Transverse colon (tissue), 4 donors: ENCODE measurements around the gene SNRPA1. TPM values are rescaled to one million over a fixed set of nuclear protein-coding genes. Genes with fewer than 3 reads are reported as not detected.

Source experiments
- DNase-seq: peaks from one replicate; pipeline ENCODE4 v3.0.0-alpha.2; 2019
- H3K27ac ChIP-seq, 4 donors: fragments of 200-600 bp; sonication (generic); 2 replicates each; pipeline ENCODE4 v1.5.1; 2016 to 2018; ENCODE audit warnings: inconsistent platforms in 4 of 4
- H3K27me3 ChIP-seq: fragments of 200-600 bp; sonication (generic); 2 replicates; pipeline ENCODE4 v1.5.1; 2017; ENCODE audit warnings: inconsistent platforms
- H3K36me3 ChIP-seq, 4 donors: fragments of 200-600 bp; sonication (generic); 2 replicates each; pipeline ENCODE4 v1.5.1; 2017 to 2019; ENCODE audit warnings: inconsistent platforms in 4 of 4
- H3K4me1 ChIP-seq, 4 donors: fragments of 200-600 bp; sonication (generic); 2 replicates each; pipeline ENCODE4 v1.5.1; 2017 to 2020; ENCODE audit warnings: inconsistent platforms in 4 of 4
- H3K4me3 ChIP-seq, 4 donors: fragments of 200-600 bp; sonication (generic); 1 replicate in 1 of 4; 2 replicates in 3 of 4; pipeline versions ENCODE4 v1.5.1 to v1.6.1; 2017 to 2019; ENCODE audit warnings: inconsistent platforms in 4 of 4
- H3K9me3 ChIP-seq, 2 donors: fragments of 200-600 bp; sonication (generic); 2 replicates each; pipeline ENCODE4 v1.5.1; 2017 to 2019; ENCODE audit warnings: inconsistent platforms in 2 of 2
- EP300 ChIP-seq: sonication (generic); formaldehyde crosslinking; IDR thresholded peaks from one replicate; pipeline ENCODE4 v1.6.1; 2017; ENCODE audit warnings: antibody characterized with exemption, low read depth
- POLR2A ChIP-seq: fragments of 450-650 bp; IDR thresholded peaks from one replicate; pipeline ENCODE4 v1.6.1; 2016; ENCODE audit warnings: antibody characterized with exemption, mild to moderate bottlenecking, moderate library complexity
- POLR2AphosphoS5 ChIP-seq, 3 donors: sonication (generic); formaldehyde crosslinking; IDR thresholded peaks; one replicate each; pipeline ENCODE4 v1.6.1; 2016; ENCODE audit warnings: antibody characterized with exemption in 3 of 3
- WGBS, 2 donors: methylation state at CpG; one replicate each; pipeline ENCODE4 v1.1.5; 2018; ENCODE audit warnings: low coverage in 1 of 2; 5-methylcytosine and 5-hydroxymethylcytosine counted together
- in situ Hi-C, 4 donors: fragments of 200-750 bp; cut with MboI; loops; one replicate each; pipeline versions ENCODE4 v1.15.0 to v1.15.1; 2017; ENCODE audit warnings: low sequenced_read_pairs in 3 of 4, low pct_ligation_motif_present in 1 of 4, low pct_unique_long_range_greater_than_20kb in 1 of 4
- intact Hi-C: fragments of 100-400 bp; cut with DNase I; formaldehyde crosslinking; loops from one replicate; pipeline ENCODE4 v1.15.1; 2023; ENCODE audit warnings: low total_unique reads
- total RNA-seq, 4 donors: library from RNA; depleted of rRNA; stranded (reverse); fragments of >200 nt; gene quantifications; one replicate each; pipeline ENCODE4 v1.1.0, GENCODE V29; 2016
- TF ChIP-seq, protein P1 (sequence below), 5 experiments: fragments of 200-600 bp in 3 of 5; fragments of 450-650 bp in 2 of 5; sonication (generic) in 3 of 5; IDR thresholded peaks; 1 replicate in 2 of 5; 2 replicates in 3 of 5; pipeline ENCODE4 v1.5.1; 2016 to 2017; ENCODE audit warnings: antibody characterized with exemption in 5 of 5, inconsistent platforms in 3 of 5, mild to moderate bottlenecking in 2 of 5, moderate library complexity in 1 of 5

SNRPA1 gene
- total RNA-seq, 4 donors from 2014 or later: 7.8 to 54.0 (median 25.8) TPM

DNA sequence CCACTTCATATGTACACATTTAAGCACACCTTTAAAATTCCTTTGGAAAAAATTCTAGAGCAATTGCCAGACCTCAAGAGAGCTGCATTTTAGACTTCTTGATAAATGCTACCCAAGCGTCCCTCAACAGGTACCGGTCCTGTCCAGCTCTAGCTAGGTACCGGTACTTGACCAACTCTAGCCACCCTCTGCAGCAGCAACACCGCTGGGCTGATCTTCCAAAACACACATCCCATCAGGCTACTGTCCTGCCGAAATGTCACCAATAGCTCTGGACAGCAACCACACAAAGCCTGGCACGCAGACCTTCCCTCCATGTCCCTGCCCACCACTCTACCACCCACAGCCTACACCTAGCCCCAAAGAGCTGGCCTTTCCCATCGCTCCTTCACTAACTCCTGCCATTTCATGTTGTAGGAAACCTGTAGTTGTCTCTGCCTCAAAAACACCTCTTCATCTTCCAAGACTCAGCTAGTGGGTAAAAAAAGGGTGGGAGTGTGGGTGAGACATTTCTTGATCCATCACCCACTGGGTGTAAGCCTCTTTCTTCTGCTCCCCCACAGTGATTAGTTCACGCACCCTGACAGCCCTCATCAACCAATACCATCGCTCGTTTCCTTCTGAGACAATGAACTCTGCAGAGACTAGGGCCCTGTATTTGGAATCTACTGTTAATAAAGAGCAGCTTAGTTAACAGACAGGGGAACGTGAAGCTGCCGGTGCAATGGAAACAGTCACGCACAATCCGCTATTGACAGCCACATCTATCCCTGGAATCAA, 50.0 kb downstream of the SNRPA1 start:
- H3K4me1 ChIP-seq: peaks cover 5 to 88% (median 25%) of the 10 kb centered on the region in 4 donors
- TF ChIP-seq POLR2A (no peak), POLR2AphosphoS5 (IDR thresholded peaks at IDR 0.05) (no peak), EP300 (no peak)
- TF ChIP-seq, protein P1, sequence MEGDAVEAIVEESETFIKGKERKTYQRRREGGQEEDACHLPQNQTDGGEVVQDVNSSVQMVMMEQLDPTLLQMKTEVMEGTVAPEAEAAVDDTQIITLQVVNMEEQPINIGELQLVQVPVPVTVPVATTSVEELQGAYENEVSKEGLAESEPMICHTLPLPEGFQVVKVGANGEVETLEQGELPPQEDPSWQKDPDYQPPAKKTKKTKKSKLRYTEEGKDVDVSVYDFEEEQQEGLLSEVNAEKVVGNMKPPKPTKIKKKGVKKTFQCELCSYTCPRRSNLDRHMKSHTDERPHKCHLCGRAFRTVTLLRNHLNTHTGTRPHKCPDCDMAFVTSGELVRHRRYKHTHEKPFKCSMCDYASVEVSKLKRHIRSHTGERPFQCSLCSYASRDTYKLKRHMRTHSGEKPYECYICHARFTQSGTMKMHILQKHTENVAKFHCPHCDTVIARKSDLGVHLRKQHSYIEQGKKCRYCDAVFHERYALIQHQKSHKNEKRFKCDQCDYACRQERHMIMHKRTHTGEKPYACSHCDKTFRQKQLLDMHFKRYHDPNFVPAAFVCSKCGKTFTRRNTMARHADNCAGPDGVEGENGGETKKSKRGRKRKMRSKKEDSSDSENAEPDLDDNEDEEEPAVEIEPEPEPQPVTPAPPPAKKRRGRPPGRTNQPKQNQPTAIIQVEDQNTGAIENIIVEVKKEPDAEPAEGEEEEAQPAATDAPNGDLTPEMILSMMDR (IDR thresholded peaks at IDR 0.05): no peak
- H3K9me3 ChIP-seq: no peaks in the 10 kb centered on the region
- 92 to 96% methylated on average over 6 to 14 of the region's 14 CpGs for WGBS, 2 donors
- H3K27me3 ChIP-seq: no peaks in the 10 kb centered on the region
- intact Hi-C loops: loop anchor here (10.0 kb wide), 1 partner anchor 120 kb away; no protein-coding TSS in a partner anchor
- no peak overlapping the region for H3K4me3 ChIP-seq
- peak overlapping the region in 1 of 4 donors; percentile 32 for H3K27ac ChIP-seq
- DNase-seq: no peak
- H3K36me3 ChIP-seq: no peaks in the 10 kb centered on the region
- in situ Hi-C loops: no loop called here

DNA sequence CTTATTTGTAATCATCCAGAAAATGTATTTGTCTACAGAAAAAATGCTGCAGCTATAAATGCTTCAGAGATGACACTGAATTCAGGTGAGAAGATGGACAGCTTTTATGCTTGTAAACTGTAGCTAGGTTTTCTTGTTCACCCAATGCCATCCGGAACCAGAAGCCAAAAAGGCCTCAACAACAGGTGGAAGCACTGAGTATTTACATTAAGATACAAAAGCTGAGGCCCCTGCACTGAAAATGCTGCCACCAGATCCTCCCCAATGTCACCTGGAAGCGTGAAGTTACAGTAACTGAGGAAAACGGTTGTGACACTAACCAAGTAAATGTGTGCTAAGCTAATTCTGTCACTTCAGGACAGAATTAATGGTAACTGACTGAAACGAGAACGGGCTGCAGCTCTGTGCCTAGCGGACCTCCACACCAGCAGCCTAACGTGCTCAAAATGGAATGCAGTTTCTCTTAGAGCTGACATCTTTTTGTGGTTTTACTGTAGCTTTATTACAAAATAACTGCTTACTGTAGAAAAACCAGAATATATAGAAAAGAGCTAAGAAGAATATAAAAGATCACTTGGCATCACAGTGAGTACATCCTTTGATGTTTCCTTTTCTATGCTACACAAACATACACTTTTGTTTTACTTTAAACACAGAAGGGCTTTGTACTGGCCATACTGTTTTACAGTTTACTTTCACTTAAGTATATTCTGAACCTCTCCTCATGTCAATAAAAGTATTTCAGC, 50.8 kb downstream of the SNRPA1 start:
- DNase-seq: no peak
- intact Hi-C loops: loop anchor here (10.0 kb wide), 1 partner anchor 119 kb away; no protein-coding TSS in a partner anchor
- in situ Hi-C loops: no loop called here

DNA sequence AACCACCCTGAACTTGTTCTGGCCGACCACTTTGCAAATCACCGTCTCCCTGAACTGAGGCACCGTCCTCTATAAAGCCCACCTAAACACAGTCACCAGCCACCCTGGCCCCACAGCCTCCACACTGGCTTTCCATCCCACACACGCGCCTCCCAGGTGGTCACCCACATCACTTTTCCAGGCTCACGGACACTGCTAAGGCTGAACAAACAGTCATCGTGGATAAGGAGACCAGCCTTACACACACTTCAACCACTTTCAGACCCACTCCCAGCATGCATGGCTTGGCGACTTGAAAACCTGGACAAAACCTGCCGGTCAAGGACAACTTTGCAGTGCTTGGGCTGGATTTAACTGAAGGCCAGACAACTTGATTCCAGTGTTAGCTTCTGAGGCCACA, 51.6 kb downstream of the SNRPA1 start:
- intact Hi-C loops (loop anchor here (10.0 kb wide), 1 partner anchor 119 kb away; no protein-coding TSS in a partner anchor), in situ Hi-C loops (no loop called here)
- no peak for DNase-seq
- Histone ChIP-seq H3K36me3 (no peaks in the 10 kb centered on the region), H3K9me3 (no peaks in the 10 kb centered on the region), H3K4me3 (no peak overlapping the region), H3K4me1 (peaks cover 0 to 82% (median 20%) of the 10 kb centered on the region in 4 donors), H3K27ac (peak overlapping the region in 3 of 4 donors; percentile 46 to 68 (median 47)), H3K27me3 (no peaks in the 10 kb centered on the region)
- TF ChIP-seq, protein P1 (IDR thresholded peaks at IDR 0.05): no peak
- TF ChIP-seq POLR2A (no peak), EP300 (no peak), POLR2AphosphoS5 (IDR thresholded peaks at IDR 0.05) (no peak)
- WGBS, 2 donors: 83 to 93% methylated on average over 3 to 9 of the region's 9 CpGs

More for the DNA sequence above, 50.8 kb downstream of the SNRPA1 start:
- no peaks in the 10 kb centered on the region for H3K9me3 ChIP-seq
- peaks cover 0 to 88% (median 22%) of the 10 kb centered on the region in 4 donors for H3K4me1 ChIP-seq
- H3K27me3 ChIP-seq: no peaks in the 10 kb centered on the region
- TF ChIP-seq POLR2A: no peak
- TF ChIP-seq EP300: no peak
- TF ChIP-seq, protein P1 (IDR thresholded peaks at IDR 0.05): no peak
- TF ChIP-seq POLR2AphosphoS5 (IDR thresholded peaks at IDR 0.05): no peak
- no peak overlapping the region for H3K4me3 ChIP-seq
- H3K27ac ChIP-seq: peak overlapping the region in 1 of 4 donors; percentile 32
- H3K36me3 ChIP-seq: no peaks in the 10 kb centered on the region
- WGBS, 2 donors: 36 to 49% methylated on average over 5 to 7 of the region's 7 CpGs

DNA sequence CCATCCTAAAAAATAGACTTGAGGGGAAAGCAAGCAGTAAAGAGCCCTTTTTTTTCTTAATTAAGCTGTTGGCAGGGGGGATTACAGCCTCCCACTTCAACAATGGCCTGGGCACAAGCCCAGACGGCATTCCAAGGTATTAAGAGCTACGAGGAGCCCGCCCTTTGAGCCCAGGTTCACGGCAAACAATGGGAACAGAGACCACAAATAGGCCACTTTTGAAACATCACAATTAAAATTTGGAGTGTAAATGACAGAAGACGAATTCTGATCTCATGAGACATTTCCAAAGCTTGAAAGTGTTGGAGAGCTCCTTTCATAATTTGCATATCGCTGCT, 52.1 kb downstream of the SNRPA1 start:
- WGBS, 2 donors: 71 to 88% methylated on average over 3 to 6 of the region's 6 CpGs
- intact Hi-C loops (loop anchor here (10.0 kb wide), 1 partner anchor 118 kb away; no protein-coding TSS in a partner anchor), in situ Hi-C loops (no loop called here)
- H3K9me3 ChIP-seq: no peaks in the 10 kb centered on the region
- DNase-seq: no peak
- H3K4me3 ChIP-seq: no peak overlapping the region
- H3K27ac ChIP-seq: peak overlapping the region; percentile 41 to 68 (median 46)
- H3K4me1 ChIP-seq: peaks cover 0 to 80% (median 18%) of the 10 kb centered on the region in 4 donors
- no peaks in the 10 kb centered on the region for H3K36me3 ChIP-seq
- H3K27me3 ChIP-seq: no peaks in the 10 kb centered on the region
- TF ChIP-seq POLR2AphosphoS5 (IDR thresholded peaks at IDR 0.05): no peak
- TF ChIP-seq, protein P1 (IDR thresholded peaks at IDR 0.05): no peak
